Daoy (cell line): ENCODE results near the gene CORO7. TPM values are rescaled to one million over a fixed set of nuclear protein-coding genes. Genes with fewer than 3 reads are reported as not detected.

Source experiments
- DNase-seq: peaks from one replicate; pipeline ENCODE4 v3.0.0-alpha.2; 2015; ENCODE audit warnings: low read depth
- total RNA-seq: library from RNA; depleted of rRNA; stranded (reverse); fragments of >200 nt; shearing (Covaris generic); gene quantifications from 2 replicates; pipeline ENCODE4 v1.2.3, GENCODE V29; 2014

The CORO7 gene
- total RNA-seq, 1 experiment from 2014 or later: 7.0 TPM

DNA sequence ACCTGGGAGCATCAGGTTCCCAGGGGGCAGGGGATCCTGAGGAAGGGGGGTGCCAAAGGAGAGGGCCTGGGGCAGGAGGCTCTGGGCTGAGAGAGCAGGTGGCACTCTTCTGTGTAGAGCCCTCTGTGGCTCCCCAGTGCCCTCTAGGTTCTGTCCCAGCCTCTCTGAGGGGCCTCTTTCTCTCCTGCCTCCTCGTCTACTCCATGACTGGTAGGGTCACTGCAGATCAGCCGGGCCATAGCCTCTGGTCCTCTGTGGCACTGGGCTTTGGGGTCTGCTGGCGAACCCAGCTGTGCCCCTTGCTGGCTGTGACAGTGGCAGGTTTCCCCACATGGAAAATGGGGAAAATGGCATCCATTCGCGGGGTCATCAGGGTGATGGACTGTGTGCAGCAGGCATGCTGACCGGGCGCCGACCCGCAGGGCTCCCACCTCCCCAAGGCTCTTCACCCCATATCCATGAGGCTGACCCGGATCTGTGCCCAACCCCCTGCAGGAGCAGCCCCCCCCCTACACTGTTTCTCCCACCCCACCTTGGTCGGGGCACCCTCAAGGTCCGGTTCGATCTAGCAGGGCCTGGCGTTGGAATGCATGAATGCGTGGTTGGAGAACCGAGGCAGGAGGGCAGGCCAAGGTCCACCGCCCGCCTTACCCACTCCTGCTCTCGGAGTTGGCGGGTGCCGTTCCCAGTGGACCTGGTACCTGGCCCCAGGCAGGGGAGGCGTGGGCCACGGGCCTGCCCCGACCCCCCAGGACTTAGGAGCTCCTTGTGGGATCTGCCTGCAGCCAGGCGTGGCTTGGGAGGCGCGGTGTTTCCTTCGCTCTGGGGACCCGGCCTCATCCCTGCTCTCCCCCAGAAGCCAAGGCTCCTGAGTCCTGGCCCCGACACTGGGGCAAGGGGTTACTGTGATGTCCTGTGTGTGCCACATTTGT is 94.0 kb downstream of the CORO7 start:
- no peak for DNase-seq

DNA sequence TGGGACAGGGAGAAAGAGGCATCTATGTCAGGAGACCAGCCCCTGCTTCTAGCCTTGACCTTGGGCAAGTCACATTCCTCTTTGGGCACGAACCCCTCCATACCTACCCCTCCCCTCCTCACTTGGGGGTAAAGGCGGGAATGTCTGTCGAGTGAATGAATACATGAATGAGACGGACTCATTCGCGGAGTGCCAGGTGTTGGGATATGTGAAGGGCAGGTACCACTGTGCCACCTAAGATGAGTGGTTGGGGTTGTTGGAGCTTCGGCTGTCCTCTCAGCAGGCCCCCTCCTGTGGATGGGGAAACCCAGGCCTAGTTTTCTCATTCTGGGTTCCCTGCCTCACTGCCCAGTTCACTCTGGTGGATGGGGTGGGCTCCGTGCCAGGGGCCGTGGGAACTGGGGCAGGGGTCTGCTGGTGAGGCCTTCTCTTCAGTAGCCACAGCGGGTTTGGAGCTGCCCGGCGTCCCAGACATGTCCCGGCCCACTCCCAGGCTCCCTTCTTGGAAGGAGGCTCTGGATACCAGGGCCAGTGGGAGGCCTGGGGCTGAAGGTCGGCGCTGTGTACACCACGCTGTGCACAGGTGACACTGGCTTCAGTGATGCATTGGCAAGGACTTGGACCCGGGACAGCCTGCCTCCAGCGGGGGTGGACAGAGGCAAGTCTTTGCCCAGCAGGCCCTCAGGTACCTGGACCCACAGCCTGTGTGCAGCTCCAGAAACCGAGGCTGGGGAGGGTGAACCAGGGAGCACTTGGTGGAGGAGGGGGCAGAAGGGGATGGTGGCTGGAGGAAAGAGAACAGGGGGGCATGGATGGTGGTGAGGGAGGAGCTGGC is 94.9 kb downstream of the CORO7 start:
- DNase-seq: no peak

DNA sequence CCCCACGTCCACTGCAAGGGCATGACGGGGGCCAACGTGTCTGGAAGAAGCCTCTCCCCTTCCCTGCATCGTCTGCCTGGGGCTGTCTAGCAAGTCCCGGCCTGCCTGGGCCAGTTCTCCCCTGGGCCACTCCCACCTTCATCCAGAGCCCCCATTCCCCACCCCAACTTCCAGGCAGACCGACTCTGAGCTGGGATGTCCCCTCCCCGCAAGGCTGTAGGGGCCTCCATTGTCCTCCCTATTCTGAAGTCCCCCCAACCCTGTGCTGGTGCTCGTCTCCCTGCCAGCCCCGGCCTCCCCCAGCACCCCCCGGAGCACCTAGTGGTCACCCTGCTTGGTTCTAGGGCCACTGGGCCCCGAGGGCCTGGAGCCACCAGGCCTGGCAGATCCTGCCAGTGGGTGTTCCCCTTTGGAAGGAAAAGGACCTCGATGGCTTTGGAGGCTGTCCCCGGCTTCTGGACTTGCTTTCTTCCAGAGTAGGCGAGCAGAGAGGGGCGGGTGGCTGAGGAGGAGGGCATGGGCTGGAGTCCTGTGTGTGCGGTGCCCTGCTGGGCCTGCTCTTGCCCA is 95.7 kb downstream of the CORO7 start:
- no peak for DNase-seq

DNA sequence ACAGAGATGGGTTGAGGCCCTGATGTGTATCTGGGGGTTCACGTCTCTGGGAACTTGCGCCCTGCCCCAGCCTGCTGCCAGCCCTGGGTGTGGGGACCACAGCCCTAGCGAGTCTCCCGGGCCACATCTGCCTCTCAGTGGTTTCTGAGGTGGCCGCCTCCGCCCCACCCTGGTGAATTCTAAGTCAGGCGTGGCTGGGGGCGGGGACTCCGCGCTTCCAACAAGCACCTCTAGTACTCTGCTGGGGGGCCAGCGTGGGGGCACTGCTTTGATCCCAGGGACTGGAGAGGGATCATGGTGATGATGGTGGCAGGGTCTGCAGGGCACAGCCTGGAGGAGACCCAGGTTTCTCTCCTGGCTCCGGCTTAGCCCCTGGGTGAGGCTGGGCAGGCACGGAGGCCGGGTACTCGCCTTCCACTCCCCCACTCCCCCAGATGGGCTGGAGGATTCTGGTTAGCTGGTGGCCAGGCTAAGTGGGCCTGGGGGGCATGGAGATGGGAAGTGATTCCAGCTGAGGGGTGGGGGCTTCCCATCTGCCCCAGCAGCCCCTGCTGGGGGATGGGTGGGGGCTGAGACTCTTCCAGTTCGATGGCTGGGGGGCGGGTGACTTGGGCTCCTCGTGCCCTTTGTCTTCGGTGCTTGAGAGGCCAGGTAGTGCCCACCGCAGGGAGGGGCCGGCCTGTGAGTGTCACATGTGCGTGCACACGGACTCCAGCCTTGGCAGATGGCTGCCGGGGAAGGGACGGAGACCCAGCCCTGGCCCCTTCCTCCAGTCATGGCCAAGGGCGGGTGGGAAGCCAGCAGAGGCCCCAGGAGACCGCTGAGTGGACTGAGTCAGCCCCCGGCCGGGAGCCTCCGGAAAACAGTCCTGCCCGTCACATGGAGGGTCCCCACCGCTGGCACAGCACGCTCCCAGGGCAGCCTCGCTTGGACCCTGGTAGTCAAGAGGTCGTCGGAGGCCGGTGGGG is 96.7 kb downstream of the CORO7 start:
- DNase-seq: peak; percentile 61

DNA sequence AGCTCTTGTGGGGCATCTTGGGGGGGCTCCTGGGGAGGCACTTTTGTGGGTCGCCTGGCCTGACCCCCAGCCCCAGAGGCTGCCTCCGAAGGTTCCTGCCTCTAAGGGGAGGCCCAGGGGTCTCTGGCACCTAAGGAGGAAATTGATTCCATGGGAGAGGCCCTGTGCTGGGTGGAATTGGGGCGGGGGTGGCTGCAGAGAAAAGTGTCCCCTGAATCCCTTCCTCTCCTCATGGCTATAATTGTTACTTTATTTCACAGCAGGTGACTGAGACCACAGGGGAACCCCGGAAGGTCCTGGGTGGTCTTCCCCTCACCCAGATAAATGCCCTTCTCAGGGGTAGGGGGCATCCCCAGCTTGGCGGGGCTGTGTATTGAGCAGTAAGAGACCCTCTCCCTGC is 97.4 kb downstream of the CORO7 start:
- DNase-seq: no peak

DNA sequence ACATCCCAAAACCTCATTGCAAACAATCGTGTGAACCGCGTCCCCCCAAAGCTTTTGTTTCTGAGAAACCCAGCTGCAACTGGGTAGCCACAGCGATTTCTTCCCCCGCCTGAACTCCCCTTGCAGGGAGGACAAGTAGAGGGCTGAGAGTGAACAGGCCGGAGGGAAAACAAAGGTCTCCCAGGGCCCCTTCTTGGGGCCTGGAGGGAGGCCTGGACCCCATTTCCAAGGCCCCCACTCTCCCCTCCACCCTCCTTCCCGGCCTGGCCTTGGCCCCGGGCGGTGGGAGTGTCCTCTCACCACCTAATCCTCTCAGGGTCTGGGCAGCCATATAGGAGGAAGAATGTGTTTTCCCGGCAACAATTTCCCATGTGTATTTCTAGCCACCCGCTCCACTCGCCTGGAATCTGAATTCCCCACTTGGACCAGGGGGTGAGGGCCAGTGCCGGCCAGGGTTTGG is 97.9 kb downstream of the CORO7 start:
- DNase-seq: peak; percentile 52

DNA sequence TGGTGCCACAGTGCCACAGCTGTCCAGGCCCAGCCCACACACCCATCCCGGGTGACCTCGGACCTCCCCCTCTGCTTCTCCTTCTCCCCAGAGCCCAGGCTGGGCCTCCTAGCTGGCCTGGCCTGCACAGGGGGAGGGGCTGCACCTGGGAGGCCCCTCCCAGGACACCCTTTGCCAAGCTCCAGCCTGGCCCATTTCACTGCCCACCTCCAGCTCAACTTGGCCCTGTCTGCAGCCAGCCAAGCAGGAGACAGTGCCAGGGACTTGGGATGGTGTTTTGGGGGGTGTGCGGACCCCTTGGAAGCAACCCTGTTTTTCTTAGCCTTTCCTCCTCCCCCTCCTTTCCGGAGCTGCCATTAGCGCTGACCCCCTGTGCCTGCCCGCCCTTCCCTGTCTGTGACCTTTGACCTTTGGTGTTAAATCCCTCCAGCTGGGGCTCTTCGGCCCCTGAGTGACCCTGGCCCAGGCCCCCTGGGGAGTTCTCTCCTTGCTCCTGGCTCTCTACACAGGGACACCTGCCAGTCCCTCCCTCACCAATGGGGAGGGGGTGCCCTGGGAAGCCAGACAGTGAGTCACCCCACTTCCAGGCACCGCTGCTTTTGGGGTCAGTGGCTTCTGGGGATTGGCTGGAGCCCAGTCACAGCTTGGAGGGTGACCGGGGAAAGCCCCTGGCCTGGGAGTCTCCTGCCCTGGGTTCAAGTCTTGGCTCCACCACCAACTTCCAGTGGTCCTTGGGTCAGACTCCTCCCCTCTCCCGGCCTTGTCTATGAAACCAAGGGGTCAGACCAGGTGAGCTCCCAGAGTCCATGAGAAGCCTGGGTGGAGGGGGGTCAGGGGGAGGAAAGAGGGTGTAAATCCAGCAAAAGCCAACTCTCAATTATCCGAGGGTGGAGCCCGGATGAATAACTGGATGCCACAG is 98.6 kb downstream of the CORO7 start:
- DNase-seq: peak; percentile 69

DNA sequence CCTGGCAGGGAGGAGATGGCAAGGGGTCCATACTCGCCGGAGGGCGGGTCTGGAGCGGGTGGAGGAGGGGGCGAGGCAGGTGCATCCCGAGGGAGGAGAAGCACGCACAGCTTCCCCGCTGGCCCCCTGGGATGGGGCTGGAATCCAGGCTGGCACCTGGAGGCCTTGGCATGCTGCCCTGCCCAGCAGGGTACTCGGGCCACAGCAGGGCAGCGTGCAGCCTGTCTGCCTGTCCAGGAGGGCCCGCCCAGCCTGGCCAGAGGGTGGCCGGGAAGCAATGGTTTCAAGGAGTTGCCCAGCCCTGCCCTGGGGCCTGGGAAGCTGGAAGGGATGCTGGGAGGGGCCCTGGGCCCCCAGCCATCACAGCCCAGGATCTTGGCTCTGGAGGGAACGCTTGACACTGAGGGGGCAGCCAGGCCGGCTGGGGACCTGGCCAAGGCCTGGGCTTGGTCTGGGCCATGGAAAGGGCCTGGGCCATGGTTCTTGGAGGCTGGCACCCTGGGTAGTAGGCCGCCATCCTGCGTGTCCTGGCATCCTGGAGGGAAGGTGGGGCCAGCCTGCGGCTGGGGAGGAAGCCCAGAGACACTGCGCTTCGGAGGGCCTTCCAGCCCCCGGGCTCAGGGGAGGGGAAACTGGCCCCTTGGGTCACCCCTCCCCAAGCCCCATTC is 99.4 kb downstream of the CORO7 start:
- peak; percentile 56 for DNase-seq

DNA sequence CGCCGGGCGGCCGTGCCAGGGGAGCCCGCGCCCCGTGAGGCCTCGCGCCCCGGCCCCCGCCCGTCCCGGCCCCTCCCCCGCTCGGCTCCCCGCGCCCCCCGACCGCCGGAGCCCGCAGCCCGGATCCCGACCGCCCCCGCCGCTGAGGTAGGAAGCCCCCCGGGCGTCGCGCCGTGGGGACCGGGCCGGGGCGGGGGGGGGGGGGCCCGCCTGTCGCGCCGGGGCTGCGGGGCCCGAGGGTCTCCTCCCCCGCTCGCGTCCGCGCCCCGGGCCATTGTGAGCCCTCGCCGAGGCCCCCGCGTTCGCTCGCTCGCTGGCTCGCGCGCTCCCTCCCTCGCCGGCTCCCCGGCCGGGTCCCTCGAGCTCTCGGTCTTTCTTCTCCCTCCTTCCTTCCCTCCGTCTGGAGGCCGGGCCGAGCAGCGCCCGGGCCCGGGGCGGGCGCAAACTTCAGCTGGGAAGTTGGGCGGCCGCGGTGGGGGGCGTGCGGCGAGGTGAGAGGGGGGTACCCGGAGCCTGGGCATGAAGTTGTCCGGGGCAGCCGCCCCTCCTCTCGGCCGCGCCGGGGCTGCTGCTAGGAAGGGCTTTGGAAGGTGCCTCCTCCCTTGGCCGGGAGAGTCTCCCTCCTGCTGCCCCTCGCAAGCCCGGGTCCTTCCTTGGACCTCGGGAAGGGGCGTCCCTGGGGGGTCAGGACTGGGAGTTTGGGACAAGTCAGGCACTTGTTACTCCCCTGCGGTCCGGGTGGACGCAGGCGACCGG is 100.1 kb downstream of the CORO7 start:
- peak; percentile 41 for DNase-seq

DNA sequence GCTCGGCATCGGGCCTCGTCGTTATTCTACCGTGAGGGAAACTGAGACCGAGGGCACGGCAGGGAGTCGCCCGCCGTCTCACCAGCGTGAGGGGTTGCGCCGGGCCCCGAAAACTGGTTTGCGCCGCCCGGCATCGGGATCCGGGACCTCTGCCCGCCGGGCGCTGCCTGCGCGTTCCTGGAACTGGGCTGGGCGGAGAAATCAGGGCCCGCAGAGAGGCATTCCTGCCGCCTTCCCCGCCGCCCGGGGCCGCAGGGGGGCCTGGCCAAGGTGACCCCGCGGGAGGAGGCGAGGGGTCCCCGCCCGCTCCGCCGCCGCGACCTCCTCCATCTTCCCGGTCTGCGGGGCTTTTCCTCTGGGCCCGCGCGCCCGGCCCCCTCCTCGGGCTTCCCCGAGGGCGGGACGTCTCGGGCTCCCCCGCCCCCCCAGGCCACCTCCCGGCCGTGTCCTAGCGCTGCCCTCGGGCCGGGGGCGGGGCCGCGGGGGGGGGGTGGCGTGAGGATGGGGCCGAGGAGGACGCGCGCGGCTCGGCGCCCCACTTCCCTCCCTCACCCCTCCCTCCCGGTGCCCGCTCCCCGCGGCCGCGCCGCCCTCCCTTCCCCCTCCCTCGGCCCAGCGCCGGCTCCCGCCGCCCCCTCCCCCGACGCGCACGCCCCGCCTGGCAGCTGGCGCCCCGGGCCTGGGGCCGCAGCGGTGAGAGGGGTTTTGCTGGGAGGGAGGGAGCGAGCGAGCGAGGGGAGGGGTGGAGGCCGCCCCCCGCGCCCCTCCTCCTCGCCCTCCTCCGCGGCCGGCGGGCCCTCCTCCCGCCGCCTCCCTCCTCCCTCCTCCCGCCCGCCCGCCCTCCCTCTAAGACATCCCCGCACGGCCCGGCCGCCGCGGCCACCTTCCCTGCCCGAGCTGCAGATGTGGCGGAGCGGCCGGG is 100.9 kb downstream of the CORO7 start, which contains the start of gene GLIS2:
TSS of gene GLIS2 (plus strand) at position 882 of the 922 bp plus-strand sequence. CDS start 16,214 bp downstream, outside the sequence.
- DNase-seq: peak; percentile 79

DNA sequence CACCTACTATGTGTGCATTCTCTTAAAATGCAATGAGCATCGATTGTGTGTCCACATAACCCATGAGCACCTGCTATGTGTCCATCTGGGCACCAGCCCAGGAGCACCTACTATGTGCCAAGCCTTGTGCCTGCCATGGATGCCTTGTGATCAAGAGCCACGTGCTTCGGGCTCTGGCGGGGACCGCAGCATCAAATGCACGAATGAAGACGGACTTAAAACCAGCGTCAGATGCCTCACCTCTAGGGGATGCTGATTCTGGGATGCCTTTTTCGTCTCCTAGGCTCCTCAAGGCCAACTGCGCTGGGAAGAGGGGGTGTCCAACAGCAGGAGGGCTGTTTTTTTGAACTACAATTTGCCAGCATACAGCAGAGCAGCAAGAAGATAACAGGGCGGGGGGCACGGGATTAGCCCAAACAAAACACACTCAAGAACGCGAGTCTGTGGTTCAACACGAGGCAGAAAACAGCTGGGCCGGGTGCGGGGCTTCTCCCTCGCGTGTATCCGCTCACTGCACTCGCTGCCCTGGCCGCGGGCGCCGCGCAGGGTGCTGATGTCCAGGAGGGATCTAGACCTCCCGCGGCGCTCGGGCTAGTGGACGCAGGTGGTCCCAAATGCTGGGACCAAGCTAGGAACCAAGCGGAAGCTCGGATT is 101.7 kb downstream of the CORO7 start:
- DNase-seq: peak; percentile 61

DNA sequence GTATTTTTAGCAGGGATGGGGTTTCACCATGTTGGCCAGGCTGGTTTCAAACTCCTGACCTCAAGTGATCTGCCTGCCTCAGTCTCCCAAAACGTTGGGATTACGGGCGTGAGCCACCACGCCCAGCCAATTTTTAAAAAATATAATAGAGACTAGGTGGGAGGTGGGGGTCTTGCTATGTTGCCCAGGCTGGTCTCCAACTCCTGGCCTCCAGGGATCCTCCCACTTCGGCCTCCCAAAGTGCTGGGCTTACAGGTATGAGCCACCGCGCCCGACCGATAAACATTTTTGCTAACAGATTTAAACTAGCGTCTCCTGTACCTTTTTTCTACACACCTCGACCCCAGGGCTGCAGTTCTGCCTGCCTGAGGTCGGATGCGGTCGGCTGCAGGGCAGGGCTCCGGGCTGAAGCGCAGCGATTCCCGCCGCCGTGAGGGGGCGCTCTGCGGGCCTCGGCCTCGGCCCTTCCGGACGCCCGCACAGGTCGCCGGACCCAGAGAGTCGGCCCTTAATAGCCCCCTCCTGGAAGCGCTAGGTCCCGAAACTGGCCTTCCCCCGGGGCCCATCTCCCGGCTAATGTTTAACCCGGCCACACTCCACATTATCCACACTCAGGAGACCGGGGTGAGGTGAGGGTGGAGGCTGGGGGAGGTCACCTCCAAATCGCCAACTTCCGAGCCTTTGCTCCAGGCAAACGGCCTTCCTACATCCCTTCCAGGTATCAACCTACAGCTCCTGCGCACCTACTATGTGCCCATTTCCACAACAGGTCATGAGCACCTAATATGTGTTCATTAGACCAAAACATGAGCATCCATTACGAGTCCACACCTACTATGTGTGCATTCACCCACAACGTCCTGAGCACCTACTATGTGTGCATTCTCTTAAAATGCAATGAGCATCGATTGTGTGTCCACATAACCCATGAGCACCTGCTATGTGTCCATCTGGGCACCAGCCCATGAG is 102.5 kb downstream of the CORO7 start:
- peak; percentile 46 for DNase-seq

DNA sequence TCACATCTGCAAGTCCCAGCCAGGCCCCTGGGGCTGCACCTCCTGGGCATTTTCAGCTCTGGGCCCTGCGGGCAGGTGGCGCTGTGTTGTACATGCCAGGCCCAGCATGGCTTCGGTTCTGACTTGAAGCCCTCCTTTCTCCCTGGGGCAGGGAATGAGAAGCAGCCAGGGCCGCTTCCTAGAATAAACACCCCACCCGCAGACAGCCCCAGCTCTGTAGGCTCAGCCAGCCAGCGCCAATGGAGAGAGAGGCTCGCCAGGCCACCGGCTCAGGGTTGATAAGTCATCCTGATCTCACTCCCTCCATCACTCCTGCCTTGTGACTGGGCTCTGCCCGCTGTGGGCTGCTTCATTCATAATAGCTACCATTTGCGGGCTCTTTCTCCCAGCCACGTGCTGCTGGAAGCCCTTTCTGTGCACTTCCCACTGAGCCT is 106.5 kb downstream of the CORO7 start:
- DNase-seq: peak; percentile 80

DNA sequence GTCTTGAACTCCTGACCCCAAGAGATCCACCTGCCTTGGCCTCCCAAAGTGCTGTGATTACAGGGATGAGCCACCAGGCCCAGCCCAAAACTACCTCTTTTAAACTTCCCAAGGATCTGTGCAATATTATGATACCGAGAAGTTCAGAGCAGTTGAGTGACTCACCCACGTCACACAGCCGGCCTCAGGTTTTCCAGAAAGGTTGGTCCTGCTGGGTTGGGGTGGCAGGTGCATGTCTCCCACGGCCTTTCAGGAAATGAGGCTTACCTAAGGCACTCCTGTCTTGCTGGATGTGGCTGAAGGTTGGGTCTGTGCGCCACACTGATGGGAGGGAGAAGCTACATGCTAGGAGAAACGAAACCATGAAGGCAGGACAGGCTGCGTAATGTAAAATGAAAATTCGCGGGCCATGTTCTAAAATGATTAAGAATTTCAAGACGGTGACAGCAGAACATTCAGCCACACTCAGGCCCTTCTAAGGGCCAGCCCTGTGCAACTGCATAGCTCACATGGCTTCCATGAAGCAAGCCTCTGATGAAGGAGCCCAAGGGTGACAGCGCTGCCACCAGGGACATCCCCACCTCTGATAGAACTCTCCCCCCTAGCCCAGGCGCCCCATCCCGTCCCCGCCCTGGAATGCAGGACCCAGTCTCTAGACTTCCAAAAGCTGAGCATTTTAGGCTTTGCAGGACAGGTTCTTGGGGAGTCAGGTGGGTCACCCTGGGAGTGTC is 107.1 kb downstream of the CORO7 start:
- no peak for DNase-seq
